WTC11 (cell line): Measurements from ENCODE around the gene OTOGL. TPM values are rescaled to one million over a fixed set of nuclear protein-coding genes. Genes with fewer than 3 reads are reported as not detected.

Experiments used
- ATAC-seq: fragments of 200-7000 bp; cut with Tn5 transposase; 2 replicates; pipeline ENCODE4 v1.10.0; 2021; ENCODE audit warnings: mild to moderate bottlenecking, moderate library complexity
- CTCF ChIA-PET: fragments of 300-600 bp; sonication (Branson Sonifier 250); formaldehyde crosslinking; loops from one replicate; lab custom pipeline; 2021; ENCODE audit warnings: antibody characterized with exemption; lab: Charles Lee
- POLR2A ChIA-PET: fragments of 350-600 bp; sonication (Branson Sonifier 250); formaldehyde crosslinking; loops from one replicate; lab custom pipeline; 2021; ENCODE audit warnings: antibody characterized with exemption; lab: Charles Lee
- DNase-seq: peaks from one replicate; pipeline ENCODE4 v3.0.0; 2021; ENCODE audit warnings: low spot score
- H3K27ac Mint-ChIP-seq: 2 replicates; pipeline ENCODE4 v1.8.0; 2021; ENCODE audit warnings: mixed read lengths
- H3K27me3 Mint-ChIP-seq: 2 replicates; pipeline ENCODE4 v1.8.0; 2021; ENCODE audit warnings: low read depth, mild to moderate bottlenecking, moderate library complexity, mixed read lengths
- H3K36me3 Mint-ChIP-seq: 2 replicates; pipeline ENCODE4 v1.8.0; 2021; ENCODE audit warnings: mixed read lengths
- H3K4me1 Mint-ChIP-seq: 2 replicates; pipeline ENCODE4 v1.8.0; 2022; ENCODE audit warnings: mixed read lengths
- H3K4me3 Mint-ChIP-seq: 2 replicates; pipeline ENCODE4 v1.8.0; 2021; ENCODE audit warnings: mild to moderate bottlenecking, moderate library complexity, mixed read lengths
- H3K9me3 Mint-ChIP-seq: 2 replicates; pipeline ENCODE4 v1.8.0; 2021; ENCODE audit warnings: mixed read lengths
- EMX1 ChIP-seq: fragments of 250-450 bp; sonication (Bioruptor Pico); IDR thresholded peaks from 2 replicates; pipeline ENCODE4 v1.8.0; 2021; ENCODE audit warnings: mild to moderate bottlenecking
- FOXK1 ChIP-seq: sonication (generic); formaldehyde crosslinking; IDR thresholded peaks from 2 replicates; pipeline ENCODE4 v1.8.0; 2022; ENCODE audit warnings: mild to moderate bottlenecking, moderate library complexity, missing genetic modification reagents
- FOXP1 ChIP-seq: sonication (generic); formaldehyde crosslinking; IDR thresholded peaks from 2 replicates; pipeline ENCODE4 v1.8.0; 2022; ENCODE audit warnings: missing genetic modification reagents, mild to moderate bottlenecking, moderate library complexity, borderline replicate concordance
- HMGA2 ChIP-seq: fragments of 250-450 bp; sonication (Bioruptor Pico); IDR thresholded peaks from 2 replicates; pipeline ENCODE4 v1.4.0; 2021; ENCODE audit warnings: mild to moderate bottlenecking, moderate library complexity
- NFATC4 ChIP-seq: fragments of 250-450 bp; sonication (Bioruptor Pico); IDR thresholded peaks from 2 replicates; pipeline ENCODE4 v1.9.0; 2021; ENCODE audit warnings: mild to moderate bottlenecking
- NR1H2 ChIP-seq: sonication (generic); formaldehyde crosslinking; IDR thresholded peaks from 2 replicates; pipeline ENCODE4 v1.9.0; 2021; ENCODE audit warnings: mild to moderate bottlenecking, moderate library complexity, missing genetic modification reagents
- NR3C1 ChIP-seq: sonication (generic); formaldehyde crosslinking; conservative IDR thresholded peaks from 2 replicates; pipeline ENCODE4 v1.8.1; 2023; ENCODE audit warnings: low read depth, mild to moderate bottlenecking, missing genetic modification reagents
- OVOL2 ChIP-seq: fragments of 250-450 bp; sonication (Bioruptor Pico); IDR thresholded peaks from 2 replicates; pipeline ENCODE4 v1.9.0; 2021; ENCODE audit warnings: mild to moderate bottlenecking, borderline replicate concordance
- ZNF219 ChIP-seq: sonication (generic); formaldehyde crosslinking; IDR thresholded peaks from 2 replicates; pipeline ENCODE4 v1.8.0; 2023; ENCODE audit warnings: missing genetic modification reagents, mild to moderate bottlenecking, borderline replicate concordance
- ZNF263 ChIP-seq: sonication (generic); formaldehyde crosslinking; IDR thresholded peaks from 2 replicates; pipeline ENCODE4 v1.8.1; 2022; ENCODE audit warnings: low read depth, mild to moderate bottlenecking, moderate library complexity, missing genetic modification reagents
- ZNF416 ChIP-seq: fragments of 250-450 bp; sonication (Bioruptor Pico); IDR thresholded peaks from 2 replicates; pipeline ENCODE4 v1.9.0; 2021; ENCODE audit warnings: mild to moderate bottlenecking, inconsistent platforms
- ZNF671 ChIP-seq: fragments of 250-450 bp; sonication (Bioruptor Pico); IDR thresholded peaks from 2 replicates; pipeline ENCODE4 v1.8.0; 2021; ENCODE audit warnings: mild to moderate bottlenecking
- total RNA-seq: library from RNA; stranded (reverse); gene quantifications from 3 replicates; pipeline ENCODE4 v1.2.3, GENCODE V29; 2021
- TF ChIP-seq, protein P1 (sequence below): sonication (generic); formaldehyde crosslinking; IDR thresholded peaks from 2 replicates; pipeline ENCODE4 v1.8.1; 2023; ENCODE audit warnings: mild to moderate bottlenecking, missing genetic modification reagents
- TF ChIP-seq, protein P2 (sequence below): sonication (generic); formaldehyde crosslinking; IDR thresholded peaks from 2 replicates; pipeline ENCODE4 v1.8.1; 2022; ENCODE audit warnings: low read depth, mild to moderate bottlenecking, moderate library complexity, missing genetic modification reagents, borderline replicate concordance
- TF ChIP-seq, protein P3 (sequence below): sonication (generic); formaldehyde crosslinking; IDR thresholded peaks from 2 replicates; pipeline ENCODE4 v1.8.1; 2022; ENCODE audit warnings: mild to moderate bottlenecking, missing genetic modification reagents, moderate library complexity, borderline replicate concordance
- TF ChIP-seq, protein P4 (sequence below): fragments of 250-450 bp; sonication (Bioruptor Pico); conservative IDR thresholded peaks from 2 replicates; pipeline ENCODE4 v1.9.0; 2021; ENCODE audit warnings: mild to moderate bottlenecking
- TF ChIP-seq, protein P5 (sequence below): sonication (generic); formaldehyde crosslinking; IDR thresholded peaks from 2 replicates; pipeline ENCODE4 v1.8.1; 2023; ENCODE audit warnings: mild to moderate bottlenecking, missing genetic modification reagents

The OTOGL gene
- total RNA-seq, 1 experiment from 2014 or later = 0.55 TPM

DNA sequence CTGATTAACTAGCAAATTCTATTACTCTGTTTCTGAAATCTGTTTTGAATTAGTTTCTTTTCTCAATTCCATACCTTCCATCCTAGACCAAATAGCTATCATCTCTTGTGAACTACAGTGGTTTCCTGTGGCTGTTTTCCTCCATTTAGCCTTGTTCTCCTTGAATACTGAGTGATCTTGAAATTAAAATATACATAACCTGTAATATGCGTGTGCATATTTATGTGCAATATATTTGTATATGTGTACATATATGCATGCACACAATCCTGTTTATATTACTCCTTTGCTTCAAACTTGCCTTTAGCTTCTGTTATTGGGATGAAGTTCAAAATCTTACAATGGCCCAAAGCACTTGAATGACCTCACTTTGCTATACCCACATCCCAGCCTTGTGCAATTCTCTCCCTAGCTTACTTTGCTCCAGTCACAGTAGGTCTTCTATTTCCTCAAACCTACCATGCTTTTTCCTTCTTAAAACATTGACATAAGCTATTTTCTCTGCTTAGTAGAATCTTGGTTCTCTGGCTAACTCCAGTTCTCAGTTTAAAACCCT lies 99.5 kb downstream of the OTOGL start (continued):
- TF ChIP-seq, protein P1, sequence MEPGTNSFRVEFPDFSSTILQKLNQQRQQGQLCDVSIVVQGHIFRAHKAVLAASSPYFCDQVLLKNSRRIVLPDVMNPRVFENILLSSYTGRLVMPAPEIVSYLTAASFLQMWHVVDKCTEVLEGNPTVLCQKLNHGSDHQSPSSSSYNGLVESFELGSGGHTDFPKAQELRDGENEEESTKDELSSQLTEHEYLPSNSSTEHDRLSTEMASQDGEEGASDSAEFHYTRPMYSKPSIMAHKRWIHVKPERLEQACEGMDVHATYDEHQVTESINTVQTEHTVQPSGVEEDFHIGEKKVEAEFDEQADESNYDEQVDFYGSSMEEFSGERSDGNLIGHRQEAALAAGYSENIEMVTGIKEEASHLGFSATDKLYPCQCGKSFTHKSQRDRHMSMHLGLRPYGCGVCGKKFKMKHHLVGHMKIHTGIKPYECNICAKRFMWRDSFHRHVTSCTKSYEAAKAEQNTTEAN = no peak
- TF ChIP-seq, protein P2, sequence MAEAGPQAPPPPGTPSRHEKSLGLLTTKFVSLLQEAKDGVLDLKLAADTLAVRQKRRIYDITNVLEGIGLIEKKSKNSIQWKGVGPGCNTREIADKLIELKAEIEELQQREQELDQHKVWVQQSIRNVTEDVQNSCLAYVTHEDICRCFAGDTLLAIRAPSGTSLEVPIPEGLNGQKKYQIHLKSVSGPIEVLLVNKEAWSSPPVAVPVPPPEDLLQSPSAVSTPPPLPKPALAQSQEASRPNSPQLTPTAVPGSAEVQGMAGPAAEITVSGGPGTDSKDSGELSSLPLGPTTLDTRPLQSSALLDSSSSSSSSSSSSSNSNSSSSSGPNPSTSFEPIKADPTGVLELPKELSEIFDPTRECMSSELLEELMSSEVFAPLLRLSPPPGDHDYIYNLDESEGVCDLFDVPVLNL (CRISPR knock-in tag) = no peak
- TF ChIP-seq ZNF416 (CRISPR knock-in tag) = no peak
- TF ChIP-seq NFATC4 (CRISPR knock-in tag) = no peak

DNA sequence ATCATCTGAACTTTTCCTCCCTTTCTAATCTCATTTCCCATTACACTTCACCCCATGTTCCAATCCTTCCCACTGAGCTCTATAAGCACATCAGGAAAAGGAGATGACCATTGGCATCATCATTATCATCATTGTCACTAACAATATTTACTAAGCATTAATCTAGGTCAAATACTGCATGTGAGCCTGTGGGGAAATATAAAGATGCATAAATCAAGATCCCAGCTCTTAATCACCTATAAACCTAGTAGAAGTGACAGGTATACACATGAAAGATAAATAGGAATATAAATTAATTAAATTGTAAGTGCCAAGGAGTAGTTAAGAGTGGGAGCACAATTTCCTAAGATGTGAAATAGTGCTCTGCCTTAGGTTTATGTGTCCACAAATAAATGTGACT lies 100.6 kb downstream of the OTOGL start:
- DNase-seq (no peak), ATAC-seq (no peak)
- no peaks in the 10 kb centered on the region for H3K36me3 Mint-ChIP-seq
- H3K27me3 Mint-ChIP-seq = no peaks in the 10 kb centered on the region
- H3K27ac Mint-ChIP-seq = no peak overlapping the region
- H3K4me1 Mint-ChIP-seq = peaks cover 8% of the 10 kb centered on the region
- H3K9me3 Mint-ChIP-seq = no peaks in the 10 kb centered on the region
- no peak for TF ChIP-seq OVOL2 (CRISPR knock-in tag)
- TF ChIP-seq, protein P3, sequence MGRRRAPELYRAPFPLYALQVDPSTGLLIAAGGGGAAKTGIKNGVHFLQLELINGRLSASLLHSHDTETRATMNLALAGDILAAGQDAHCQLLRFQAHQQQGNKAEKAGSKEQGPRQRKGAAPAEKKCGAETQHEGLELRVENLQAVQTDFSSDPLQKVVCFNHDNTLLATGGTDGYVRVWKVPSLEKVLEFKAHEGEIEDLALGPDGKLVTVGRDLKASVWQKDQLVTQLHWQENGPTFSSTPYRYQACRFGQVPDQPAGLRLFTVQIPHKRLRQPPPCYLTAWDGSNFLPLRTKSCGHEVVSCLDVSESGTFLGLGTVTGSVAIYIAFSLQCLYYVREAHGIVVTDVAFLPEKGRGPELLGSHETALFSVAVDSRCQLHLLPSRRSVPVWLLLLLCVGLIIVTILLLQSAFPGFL = no peak
- TF ChIP-seq FOXP1 (CRISPR knock-in tag) = no peak
- TF ChIP-seq FOXK1 (CRISPR knock-in tag) = no peak
- TF ChIP-seq, protein P4, sequence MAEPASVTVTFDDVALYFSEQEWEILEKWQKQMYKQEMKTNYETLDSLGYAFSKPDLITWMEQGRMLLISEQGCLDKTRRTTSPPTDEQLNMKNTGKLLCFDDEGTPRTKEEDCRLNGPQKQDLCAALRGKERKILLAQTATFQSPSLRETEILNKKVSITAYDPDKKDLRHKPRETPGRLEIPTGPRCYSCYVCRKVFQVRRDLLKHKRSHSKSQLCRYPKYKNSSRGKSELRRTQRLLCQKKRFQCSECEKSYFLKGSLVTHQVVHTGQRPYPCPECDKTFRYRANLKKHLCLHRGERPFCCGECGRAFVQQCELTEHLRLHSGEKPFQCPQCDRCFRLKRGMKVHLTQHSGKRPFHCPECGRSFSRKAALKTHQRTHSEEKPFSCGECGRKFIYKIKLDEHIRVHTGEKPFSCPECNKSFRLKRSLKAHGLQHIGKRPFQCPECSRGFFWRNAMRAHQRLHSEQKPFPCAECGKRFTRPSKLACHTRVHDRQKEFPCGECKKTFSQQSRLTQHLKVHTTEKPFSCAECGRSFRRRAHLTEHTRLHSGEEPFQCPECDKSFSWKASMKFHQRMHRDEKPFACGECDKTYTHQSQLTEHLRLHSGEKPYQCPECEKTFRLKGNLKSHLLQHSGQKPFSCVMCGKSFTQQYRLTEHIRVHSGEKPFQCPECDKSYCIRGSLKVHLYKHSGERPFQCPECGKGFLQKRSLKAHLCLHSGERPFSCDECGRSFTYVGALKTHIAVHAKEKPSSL (CRISPR knock-in tag) = no peak
- TF ChIP-seq HMGA2 (CRISPR knock-in tag) = no peak
- no peak for TF ChIP-seq ZNF263 (CRISPR knock-in tag)
- no peak for TF ChIP-seq NR1H2 (CRISPR knock-in tag)
- TF ChIP-seq, protein P5, sequence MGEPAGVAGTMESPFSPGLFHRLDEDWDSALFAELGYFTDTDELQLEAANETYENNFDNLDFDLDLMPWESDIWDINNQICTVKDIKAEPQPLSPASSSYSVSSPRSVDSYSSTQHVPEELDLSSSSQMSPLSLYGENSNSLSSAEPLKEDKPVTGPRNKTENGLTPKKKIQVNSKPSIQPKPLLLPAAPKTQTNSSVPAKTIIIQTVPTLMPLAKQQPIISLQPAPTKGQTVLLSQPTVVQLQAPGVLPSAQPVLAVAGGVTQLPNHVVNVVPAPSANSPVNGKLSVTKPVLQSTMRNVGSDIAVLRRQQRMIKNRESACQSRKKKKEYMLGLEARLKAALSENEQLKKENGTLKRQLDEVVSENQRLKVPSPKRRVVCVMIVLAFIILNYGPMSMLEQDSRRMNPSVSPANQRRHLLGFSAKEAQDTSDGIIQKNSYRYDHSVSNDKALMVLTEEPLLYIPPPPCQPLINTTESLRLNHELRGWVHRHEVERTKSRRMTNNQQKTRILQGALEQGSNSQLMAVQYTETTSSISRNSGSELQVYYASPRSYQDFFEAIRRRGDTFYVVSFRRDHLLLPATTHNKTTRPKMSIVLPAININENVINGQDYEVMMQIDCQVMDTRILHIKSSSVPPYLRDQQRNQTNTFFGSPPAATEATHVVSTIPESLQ (CRISPR knock-in tag) = no peak
- TF ChIP-seq ZNF219 (CRISPR knock-in tag) = no peak
- TF ChIP-seq EMX1 (CRISPR knock-in tag) = no peak
- no peak for TF ChIP-seq ZNF671 (CRISPR knock-in tag)
- TF ChIP-seq NR3C1 (CRISPR knock-in tag) = no peak
- ChIA-PET POLR2A (no interaction called here), CTCF (interaction anchor here (0.9 to 1.4 kb wide), 2 partner anchors 67 to 70 kb away, joined by 5 to 9 read pairs; no protein-coding TSS in a partner anchor)
- no peak overlapping the region for H3K4me3 Mint-ChIP-seq
